HG03520 (cell line): ENCODE data around the gene VSIG10L.
A peak's percentile ranks its signal among the peaks of the same experiment; 100 is the strongest.

Experiments
- ATAC-seq: cut with Tn5 transposase; IDR thresholded peaks from one replicate; pipeline ENCODE4 v1.9.1; 2021; ENCODE audit warnings: mild to moderate bottlenecking, moderate library complexity; ENCODE audit not compliant: unreplicated experiment

The VSIG10L gene

DNA sequence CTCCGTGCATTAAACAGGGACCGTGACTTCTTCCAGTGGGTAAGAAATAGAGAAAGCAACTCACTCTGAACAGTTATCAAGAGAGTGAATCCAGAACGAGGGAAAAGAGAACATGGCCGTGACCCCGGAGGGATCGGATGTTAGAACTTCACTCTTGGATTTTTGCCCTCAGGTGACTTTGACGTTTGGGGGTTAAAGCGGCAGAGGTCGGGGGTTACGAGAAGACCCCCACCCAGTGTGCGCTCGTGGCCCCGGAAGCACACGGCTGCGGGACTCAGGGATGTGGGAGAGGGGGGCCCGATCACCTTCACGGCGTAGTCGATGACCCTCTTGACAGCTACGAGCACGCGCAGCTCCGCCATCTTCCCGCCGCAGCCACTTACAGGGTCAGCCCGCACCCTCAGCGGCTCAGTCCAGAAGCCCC is 24.0 kb upstream of the VSIG10L start, which contains the start of gene ETFB:
Gene ETFB (minus strand): TSS at position 424 of the 424 bp plus-strand sequence. CDS start 62 bp downstream, at position 362.
- ATAC-seq: no peak

DNA sequence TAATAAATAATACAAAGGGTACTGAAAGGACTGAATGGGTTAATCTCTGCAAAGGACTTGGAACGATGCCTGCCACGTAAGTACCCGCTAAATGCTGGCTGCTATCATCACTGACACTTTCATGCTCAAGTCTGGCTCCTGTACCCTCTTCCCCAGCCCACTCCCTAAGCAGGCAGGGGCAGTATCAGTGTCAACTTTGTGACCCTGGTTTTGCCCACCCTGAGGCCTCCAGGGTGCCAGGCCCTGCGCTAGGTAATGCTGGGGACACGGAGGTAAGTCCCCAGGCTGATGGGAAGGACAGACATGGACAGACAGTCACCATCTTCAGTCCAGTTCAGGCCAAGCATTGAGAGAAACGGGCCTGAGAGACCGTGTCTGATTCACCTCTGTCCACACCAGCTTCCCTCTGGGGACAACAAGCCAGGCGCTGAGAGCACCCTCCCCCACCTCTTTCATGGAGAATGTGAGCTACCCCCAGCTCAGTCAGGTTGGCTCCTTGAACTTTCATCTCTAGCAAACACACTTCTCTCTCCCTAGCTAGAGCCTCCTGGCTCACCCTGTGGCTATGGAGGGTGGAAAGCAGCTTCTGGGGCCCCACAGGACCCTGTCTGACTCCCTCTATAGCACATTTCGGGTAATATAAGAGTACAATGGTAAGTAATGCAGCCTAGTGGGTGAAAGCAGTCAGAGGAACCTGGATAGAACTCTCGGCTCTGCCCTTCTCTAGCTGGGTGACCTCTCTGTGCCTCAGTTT is 23.4 kb upstream of the VSIG10L start:
- no peak for ATAC-seq

DNA sequence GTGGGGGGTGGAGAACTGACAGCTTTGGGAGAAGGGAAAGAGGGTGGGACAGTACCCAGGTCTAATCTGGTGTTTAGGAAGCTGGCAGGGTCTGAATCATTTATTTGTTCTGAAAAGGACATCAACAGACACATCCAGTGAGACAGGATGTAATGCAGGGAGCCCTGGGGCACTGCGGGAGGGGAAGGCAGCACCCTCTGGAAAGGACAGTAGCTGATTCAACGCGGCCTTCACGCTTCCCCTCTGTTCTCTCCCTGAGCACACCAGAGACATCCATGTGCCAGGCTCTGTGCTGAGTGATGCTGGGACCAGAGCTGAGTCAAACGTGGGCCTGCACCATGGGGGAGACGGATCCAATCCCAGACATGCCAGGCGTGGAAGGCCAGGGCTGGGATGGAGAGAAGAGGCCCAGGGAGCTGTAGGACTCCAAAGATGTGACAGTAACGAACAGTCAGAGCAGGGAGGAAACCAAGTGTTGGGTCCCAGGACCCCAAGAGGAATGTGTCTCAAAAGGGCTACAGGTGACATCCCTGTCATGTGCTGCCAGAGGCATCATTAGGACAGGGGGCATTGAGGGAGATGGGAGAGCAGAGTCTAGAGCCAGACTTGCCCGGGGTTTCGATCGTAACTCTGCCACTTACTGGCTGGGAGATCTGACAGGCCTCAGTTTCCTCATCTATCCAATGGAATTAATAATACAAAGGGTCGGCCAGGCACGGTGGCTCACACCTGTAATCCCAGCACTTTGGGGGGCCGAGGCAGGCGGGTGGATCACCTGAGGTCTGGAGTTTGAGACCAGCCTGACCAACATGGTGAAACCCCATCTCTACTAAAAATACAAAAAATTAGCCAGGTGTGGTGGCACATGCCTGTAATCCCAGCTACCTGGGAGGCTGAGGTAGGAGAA is 22.5 kb upstream of the VSIG10L start:
- no peak for ATAC-seq

DNA sequence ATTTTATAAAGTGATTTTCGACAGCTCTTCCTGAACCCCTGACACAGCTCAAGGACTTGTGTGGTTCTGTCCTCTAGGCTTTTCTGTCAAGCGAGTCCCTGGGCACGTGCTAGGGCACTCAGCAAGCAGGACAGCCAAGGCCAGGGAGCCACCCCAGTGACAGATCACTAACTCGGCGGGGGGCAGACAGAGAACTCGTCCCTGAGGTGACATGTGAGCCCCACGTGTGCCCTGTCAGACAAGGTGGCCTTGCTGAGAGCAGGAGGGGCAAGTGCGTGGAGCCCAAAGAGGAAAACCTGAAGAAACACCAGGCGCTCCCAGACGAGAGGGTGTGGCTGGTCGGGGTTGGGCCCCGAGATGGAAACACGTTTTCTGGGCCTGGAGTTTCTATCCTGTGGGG is 19.3 kb upstream of the VSIG10L start:
- no peak for ATAC-seq

DNA sequence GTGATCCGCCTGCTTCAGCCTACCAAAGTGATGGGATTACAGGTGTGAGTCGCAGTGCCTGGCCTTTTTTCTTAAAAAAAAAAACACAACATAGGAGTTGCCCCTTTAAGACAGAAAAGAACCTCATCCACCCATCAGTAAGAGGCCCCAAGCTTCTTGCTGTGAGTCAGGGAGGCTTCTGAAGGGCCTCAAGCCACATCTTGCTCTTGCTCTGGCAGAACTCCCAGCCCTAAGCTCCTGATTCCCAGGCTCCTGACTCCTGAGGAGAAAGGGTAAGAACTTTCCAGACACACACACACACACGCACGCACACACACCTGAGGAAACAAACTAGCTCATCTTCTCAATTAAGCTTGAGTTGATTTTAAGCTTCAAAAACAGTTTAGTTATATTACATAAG is 17.4 kb upstream of the VSIG10L start:
- no peak for ATAC-seq

DNA sequence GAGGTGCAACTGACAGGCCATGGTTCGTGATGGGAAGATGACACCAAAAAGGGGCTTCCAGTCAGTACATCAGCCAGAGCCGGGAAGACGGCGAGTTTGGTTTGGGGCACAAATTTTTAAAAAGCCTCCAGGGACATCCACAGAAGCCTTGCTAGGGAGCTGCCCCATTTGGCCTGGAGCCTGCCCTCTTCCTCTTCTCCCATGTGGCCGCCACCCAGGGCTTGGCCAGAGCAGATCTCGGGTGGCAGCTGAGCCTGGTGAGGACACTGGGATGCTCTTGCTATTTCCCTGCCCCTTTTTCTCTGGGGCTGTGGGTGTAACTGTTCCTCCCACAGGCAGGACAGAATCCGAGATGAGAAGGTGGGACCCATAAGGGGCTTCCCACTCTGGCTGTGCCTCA is 16.0 kb upstream of the VSIG10L start:
- ATAC-seq: no peak

DNA sequence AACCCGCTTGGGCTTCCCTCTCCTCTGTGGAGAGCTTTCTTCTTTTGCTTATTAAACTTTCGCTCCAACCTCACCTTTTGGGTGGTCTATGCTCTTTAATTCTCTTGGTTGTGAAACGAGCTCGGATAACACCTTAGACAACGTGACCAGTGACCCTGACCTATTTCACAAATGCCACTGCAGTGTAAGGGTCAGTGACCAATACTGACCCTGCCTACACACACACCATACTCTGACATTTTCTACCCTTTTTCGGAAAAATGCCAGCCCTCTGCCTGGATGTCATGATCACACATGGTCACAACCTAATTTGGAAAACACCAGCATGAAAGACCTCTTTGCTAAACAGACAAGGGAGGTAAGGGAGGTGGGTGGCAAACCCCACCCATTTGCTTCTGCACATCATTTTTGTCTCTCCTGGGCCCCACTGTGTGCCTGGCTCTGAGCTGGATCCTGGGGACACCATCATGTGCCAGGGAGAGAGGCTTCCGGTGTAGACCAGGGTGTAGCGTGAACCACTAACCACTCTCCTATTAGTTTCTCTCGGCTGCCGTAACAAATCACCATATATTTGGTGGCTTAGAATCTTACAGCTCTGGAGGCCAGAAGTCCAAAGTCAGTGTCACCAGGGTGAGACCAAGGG is 14.3 kb upstream of the VSIG10L start:
- no peak for ATAC-seq

DNA sequence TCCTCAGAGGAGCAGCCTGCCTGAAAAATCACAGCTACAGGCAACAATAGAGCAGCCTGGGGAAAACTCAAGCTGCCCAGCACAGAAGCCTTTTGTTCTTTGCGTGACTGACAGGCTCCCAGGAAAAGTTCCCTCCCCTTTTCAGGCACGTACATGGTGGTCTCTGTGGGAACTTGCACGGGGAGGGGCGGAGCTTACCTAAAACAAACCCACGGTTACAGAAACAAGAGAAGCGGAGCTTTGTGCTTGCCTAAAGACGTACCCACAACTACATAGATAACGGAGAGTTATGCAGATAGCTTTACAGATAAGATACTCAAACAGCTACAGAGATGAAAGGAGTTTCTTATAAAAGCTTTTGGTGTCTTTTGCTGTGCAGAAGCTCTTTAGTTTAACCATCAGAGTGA is 12.8 kb upstream of the VSIG10L start:
- ATAC-seq: no peak

DNA sequence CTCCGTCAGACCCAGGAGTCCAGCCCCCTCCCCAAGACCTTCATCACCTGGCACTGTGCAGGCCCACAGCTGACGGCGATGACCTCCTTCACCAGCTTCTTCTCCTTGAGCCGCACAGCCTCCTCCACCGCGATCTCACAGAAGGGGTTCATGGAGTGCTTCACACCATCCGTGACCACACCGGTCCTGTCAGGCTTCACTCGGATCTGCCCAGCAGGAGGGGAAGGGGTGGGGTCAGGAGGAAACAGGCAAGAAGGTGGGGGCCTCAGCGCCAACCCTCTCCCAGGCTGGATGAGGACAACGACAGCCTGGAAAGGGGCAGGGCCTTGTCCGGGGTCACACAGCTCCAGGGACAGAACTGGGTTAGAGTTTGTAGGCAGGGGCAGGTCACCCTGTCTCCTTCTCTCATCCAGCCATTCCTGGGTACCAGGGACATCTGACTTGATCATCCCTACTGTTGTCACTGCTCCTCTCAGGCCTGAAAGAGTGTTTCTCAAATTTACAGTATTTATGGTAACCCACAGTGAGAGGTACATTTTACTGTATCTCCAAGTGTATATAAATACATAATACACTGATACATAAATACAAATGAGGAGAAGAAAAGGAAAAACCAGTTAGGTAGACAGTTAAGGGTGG is 12.3 kb upstream of the VSIG10L start:
- ATAC-seq: no peak

DNA sequence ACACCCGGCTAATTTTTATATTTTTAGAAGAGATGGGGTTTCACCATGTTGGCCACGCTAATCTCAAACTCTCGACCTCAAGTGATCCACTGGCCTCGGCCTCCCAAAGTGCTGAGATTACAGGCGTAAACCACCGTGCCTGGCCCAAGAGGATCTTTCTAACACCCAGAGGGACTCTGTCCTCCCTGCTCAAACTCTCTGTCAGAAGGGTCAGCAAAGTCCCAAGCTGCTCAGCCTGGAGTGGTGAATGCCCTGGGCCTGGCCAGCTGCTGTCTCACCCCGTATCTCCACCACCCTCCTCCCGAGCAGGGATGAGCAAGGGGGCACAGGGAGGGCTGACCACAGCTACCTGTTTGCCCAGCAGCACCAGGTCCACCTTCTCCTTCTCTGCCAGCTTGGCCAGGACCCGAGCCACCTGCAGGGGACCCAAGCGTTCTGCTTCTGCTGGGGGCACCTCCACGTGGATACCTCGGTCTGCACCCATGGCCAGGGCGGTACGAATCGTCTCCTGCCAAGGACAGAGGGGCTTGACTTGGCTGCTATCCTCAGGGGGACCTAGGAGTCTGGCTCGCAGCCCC is 10.9 kb upstream of the VSIG10L start:
- ATAC-seq: no peak

DNA sequence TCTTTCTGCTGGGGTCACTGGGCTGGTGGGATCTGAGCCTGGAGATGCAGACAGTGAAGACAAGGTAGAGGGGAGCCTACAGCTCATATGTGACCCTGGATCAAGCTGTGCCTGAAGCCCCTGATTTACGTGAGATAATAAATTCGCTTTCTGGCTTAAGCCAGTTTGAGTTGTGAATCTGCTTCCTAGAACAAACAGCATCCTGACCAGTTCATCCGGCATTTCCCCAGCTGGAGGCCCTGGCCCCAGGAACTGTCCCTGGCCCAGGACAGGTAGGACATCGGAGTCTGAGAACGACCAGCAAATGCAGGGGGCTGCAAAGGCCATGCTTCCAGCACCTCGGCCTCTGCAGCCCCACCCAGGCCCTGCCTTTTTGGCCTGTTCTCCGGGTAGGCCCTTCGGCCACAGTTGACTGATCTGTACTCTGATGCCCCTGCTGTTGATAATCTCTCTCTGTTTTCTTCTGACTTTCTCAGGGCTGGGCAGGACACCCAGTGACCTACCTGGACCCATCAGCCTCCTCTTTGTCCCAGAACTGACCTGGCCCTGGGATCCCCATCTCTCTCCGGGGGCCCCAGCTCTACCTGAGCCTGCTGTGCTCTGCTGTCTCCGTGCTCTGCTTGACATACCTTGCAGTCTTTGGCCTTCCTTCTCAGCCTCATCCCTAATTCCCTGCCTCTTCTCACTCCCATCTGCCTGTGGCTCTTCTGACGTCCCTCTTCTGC is 9.5 kb upstream of the VSIG10L start:
- ATAC-seq: no peak

DNA sequence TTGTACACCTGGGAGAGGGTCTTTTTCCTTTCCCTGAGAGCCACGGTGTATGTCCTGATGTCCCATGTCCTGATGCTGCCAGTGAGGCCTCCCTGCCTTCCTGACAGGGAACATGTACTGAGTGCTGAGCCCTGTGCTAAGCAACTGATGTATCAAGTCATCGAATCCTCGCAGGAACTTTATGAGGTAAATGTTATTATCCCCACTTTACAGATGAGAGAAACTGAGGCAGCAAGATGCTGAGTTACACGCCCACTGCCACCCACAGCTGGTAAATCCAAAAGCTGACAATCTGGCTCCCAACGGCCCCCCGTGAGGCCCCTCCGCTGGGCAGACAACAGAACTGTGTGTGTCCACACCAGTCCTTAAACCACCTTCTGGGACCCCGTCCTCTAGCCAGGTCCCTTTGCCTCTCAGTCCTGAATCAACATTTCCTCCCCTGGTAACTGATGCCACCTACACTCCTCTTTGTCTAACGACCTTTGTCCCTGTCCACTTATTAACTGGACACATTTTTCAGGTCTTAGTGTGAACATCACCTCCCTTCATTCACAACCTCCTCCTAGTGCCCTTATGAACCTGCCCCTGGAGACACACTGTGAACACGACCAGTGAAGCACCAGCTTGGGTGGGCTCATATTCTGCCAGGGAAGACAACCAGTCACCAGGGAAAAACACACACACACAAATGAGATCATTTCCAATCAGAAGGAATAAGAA is 5.4 kb upstream of the VSIG10L start:
- ATAC-seq: no peak

DNA sequence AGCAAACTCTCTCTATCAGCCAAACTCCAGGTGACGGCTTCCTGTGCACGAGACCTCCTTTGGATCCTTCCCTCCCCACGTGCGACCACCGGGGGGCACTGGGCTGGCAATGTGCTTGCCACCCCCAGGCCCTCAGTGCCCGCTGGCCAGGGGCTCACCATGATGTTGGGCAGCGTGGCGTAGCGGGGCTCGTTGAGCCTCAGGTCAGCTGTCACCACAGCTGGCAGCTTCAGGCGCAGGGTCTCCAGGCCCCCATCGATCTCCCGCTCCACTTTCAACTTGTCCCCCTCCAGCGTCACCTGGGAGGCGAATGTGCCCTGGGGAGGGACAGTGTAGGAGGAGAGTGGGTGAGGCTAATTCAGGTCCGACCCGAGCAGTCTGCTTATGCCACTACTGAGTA is 4.8 kb upstream of the VSIG10L start:
- no peak for ATAC-seq

DNA sequence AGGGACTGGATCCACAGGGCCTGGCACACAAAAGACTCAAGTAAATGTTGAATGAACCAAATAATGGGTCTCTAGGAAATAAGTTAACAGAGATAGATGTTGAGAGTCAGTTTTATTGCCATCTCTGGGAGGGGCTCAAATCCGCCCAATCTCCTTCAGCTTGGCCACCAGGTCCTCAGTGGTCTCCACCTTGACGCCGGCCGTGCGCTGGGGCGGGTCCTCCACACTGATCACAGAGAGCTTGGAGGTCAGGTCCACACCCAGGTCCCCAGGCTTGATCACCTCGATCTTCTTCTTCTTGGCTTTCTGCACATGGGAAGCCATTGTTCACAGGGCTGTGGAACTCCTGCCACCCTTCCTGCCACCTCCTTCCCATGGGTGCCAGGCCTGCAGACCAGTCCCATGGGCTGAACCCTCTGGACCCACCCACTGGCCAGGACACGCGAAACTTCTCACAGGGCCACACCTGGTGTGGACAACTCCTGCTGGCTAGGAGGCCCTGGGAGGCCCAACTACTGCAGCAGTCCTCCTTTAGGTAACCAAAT is 3.2 kb upstream of the VSIG10L start:
- no peak for ATAC-seq

DNA sequence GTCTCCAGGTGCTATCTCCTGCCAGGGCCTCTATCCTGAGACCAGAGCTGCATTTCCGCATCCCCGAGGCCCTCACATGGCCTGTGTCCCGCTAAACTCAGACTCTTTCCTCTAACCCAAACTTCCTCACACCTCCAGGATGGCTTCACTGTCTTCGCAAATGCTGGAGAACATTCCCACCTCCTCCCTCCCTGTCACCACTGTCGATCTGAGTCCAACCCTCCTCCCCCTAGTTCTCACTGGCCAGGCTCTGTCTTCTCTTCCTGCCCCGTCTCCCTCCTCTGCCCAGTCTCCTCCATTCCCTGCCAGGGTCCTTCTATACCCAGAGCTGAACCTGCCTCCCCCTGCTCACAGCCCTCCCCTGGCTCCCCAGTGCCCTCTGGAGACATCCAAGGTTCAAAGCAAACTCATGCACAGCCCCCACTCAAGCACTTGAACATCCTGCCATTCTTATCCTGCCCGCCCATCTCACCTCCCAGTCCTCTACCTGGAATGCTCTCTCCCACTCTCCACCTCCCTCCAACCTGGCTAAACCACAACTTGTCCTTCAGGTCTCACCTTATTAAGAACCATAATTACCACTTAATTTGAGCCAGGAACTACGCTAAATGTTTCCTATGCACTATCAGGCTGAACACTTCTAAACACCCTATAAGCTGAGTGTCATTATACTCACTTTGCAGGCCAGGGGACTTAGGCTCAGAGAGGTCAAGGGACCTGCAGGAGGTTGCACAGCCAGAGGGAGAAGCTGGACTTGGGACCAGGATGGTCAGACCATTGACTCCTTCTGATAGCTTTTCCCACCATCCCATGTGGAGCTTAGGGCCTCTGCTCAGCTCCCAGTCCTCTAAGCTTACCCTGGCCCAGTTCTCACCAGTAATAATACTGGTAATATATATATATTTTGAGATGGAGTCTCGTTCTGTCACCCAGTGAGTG is 961 bp upstream of the VSIG10L start:
- ATAC-seq: no peak

DNA sequence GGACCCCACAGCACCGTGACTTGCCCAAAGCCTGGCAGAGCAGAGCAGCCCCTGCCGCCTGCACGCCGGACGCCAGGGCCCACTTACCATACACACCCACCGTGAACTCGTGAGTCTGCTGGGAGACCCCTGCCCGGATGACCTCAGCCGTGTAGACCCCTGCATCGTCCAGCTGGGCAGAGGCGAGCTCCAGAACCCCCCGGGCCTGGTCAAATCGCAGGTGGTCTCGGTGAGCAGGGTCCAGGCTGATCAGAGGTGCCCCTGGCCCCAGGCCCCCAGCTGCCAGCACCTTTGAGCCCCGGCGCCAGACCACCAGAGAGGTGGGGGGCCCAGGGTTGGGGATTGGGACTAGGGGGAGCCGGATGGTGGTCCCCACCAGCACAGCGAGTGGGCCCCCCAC is 873 bp downstream of the VSIG10L start:
- no peak for ATAC-seq

DNA sequence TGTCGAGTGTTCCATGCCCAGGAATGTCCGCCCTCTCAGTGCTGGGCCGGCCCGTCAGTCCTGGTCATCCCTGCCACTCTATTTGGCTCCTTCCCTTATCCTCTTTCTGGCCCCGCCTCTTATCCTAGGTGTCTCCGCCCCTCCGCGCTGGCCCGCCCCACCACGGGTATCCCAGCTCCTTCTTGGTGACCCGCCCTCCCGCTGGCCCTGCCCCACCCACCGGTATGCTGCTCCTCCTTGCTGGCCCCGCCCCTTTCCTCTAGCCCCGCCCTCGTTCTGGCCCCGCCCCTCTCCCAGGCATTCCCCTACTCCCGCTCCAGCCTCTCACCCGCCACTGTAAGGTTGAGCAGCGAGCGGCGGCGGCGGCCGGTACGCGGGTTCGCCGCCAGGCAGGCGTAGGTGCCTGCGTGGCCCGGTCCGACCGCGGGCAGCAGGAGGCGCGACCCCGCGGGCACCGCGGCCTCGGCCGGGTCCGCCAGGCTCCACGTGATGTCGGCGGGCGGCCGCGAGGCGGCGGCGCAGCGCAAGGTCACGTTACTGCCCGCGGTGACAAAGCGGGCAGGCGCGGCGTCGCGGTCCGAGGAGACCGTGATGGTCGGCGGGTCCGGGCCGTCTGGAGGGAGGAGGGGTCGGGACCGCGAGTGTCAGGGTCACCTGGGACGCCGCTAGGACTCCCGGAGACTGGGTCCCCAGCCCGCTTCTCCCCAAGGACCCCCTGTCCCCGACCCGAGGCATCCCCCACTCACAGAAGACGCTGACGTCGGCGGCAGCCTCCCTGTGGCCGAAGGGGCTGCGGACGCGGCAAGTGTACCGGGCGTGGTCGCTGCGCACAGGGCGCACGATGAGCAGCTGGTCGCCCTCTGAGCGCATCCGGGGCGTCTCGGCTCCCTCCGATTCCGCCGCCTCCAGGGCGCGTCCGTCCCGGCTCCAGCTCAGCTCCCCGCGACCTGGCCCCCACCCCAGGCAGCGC is 2.0 kb downstream of the VSIG10L start:
- peak; percentile 52 for ATAC-seq
